HepG2 (cell line): ENCODE results near the gene GNA12. TPM values are rescaled to one million over a fixed set of nuclear protein-coding genes. Genes with fewer than 3 reads are reported as not detected.

Experiments
- FOSL1 ChIP-seq: sonication (generic); formaldehyde crosslinking; IDR thresholded peaks from 2 replicates; pipeline ENCODE4 v1.9.0; 2021; ENCODE audit warnings: missing genetic modification reagents, borderline replicate concordance
- GABPA ChIP-seq, 2 experiments: IDR thresholded peaks; 2 replicates each; pipeline ENCODE4 v1.6.1; 2011 to 2016; ENCODE audit warnings: low read depth in 2 of 2, low read length in 1 of 2, missing biosample characterization in 1 of 2, missing genetic modification characterization in 1 of 2
- HIVEP1 ChIP-seq: sonication (generic); formaldehyde crosslinking; IDR thresholded peaks from 2 replicates; pipeline ENCODE4 v1.4.0; 2020; ENCODE audit warnings: mild to moderate bottlenecking, missing genetic modification reagents
- HMGA1 ChIP-seq: sonication (generic); formaldehyde crosslinking; conservative IDR thresholded peaks from 2 replicates; pipeline ENCODE4 v1.4.0; 2020; ENCODE audit warnings: missing genetic modification reagents
- HNRNPLL ChIP-seq: fragments of 200-400 bp; formaldehyde crosslinking; IDR thresholded peaks from 2 replicates; pipeline ENCODE4 v1.6.1; 2017; ENCODE audit warnings: mild to moderate bottlenecking, low read depth, low read length; ENCODE audit not compliant: poor library complexity, severe bottlenecking
- JUNB ChIP-seq: sonication (generic); formaldehyde crosslinking; IDR thresholded peaks from 2 replicates; pipeline ENCODE4 v1.8.0; 2022; ENCODE audit warnings: missing genetic modification reagents, mild to moderate bottlenecking, borderline replicate concordance
- KDM3A ChIP-seq: IDR thresholded peaks from 2 replicates; pipeline ENCODE4 v1.6.1; 2018; ENCODE audit warnings: low read depth, missing compliant biosample characterization
- KLF12 ChIP-seq: sonication (generic); formaldehyde crosslinking; IDR thresholded peaks from 2 replicates; pipeline ENCODE4 v1.4.0; 2020; ENCODE audit warnings: missing genetic modification reagents, borderline replicate concordance
- KLF9 ChIP-seq: IDR thresholded peaks from 2 replicates; pipeline ENCODE4 v1.6.1; 2016; ENCODE audit warnings: low read depth
- KMT2A ChIP-seq: sonication (generic); formaldehyde crosslinking; IDR thresholded peaks from 2 replicates; pipeline ENCODE4 v1.4.0; 2020; ENCODE audit warnings: missing genetic modification reagents
- NPAS2 ChIP-seq: sonication (generic); formaldehyde crosslinking; IDR thresholded peaks from 2 replicates; pipeline ENCODE4 v1.8.0; 2022; ENCODE audit warnings: mild to moderate bottlenecking, missing genetic modification reagents, borderline replicate concordance
- NR3C1 ChIP-seq: sonication (generic); formaldehyde crosslinking; IDR thresholded peaks from 2 replicates; pipeline ENCODE4 v1.4.0; 2020; ENCODE audit warnings: missing genetic modification reagents
- POLR2AphosphoS2 ChIP-seq: IDR thresholded peaks from 2 replicates; pipeline ENCODE4 v1.6.1; 2011; ENCODE audit warnings: low read depth, low read length, improper control_type of control experiment
- PTBP1 ChIP-seq: fragments of 200-400 bp; formaldehyde crosslinking; IDR thresholded peaks from 2 replicates; pipeline ENCODE4 v1.6.1; 2018; ENCODE audit warnings: low read length, low read depth; ENCODE audit not compliant: poor library complexity, severe bottlenecking
- YY1 ChIP-seq: IDR thresholded peaks from 2 replicates; pipeline ENCODE4 v1.6.1; 2011; ENCODE audit warnings: low read length, low read depth, moderate library complexity, mild to moderate bottlenecking; ENCODE audit not compliant: insufficient read depth, insufficient replicate concordance
- ZNF260 ChIP-seq: sonication (generic); formaldehyde crosslinking; IDR thresholded peaks from 2 replicates; pipeline ENCODE4 v1.4.0; 2020; ENCODE audit warnings: missing genetic modification reagents, low read depth, mild to moderate bottlenecking, borderline replicate concordance
- ZNF761 ChIP-seq: sonication (generic); formaldehyde crosslinking; conservative IDR thresholded peaks from 2 replicates; pipeline ENCODE4 v1.4.0; 2020; ENCODE audit warnings: mild to moderate bottlenecking, missing genetic modification reagents
- ZNF788 ChIP-seq: sonication (generic); formaldehyde crosslinking; IDR thresholded peaks from 2 replicates; pipeline ENCODE4 v1.5.0; 2020; ENCODE audit warnings: mild to moderate bottlenecking, missing genetic modification reagents, borderline replicate concordance
- polyA plus RNA-seq, 8 experiments: library from polyadenylated mRNA; depleted of rRNA in 3 of 8; stranded (reverse) in 7 of 8; unstranded in 1 of 8; fragments of >200 nt; fragmentation: Illumina TruSeq in 4 of 8; extraction: Trizol in 4 of 8; gene quantifications; 2 replicates each; pipeline versions ENCODE4 v1.2.1 to v1.2.3, GENCODE V29; 2011 to 2016; ENCODE audit warnings: low read depth in 4 of 8, missing spikeins in 1 of 8, mixed read lengths in 1 of 8; ENCODE audit not compliant: insufficient read depth in 1 of 8
- total RNA-seq, 5 experiments: library from RNA; depleted of rRNA; stranded (reverse); fragments of >200 nt; fragmentation: Illumina TruSeq; extraction: Trizol; gene quantifications; 2 replicates each; pipeline ENCODE4 v1.2.3, GENCODE V29; 2016; ENCODE audit warnings: low read depth in 1 of 5
- TF ChIP-seq, protein P1 (sequence below): sonication (generic); formaldehyde crosslinking; IDR thresholded peaks from 2 replicates; pipeline ENCODE4 v1.9.0; 2022; ENCODE audit warnings: missing genetic modification reagents, mild to moderate bottlenecking, borderline replicate concordance
- TF ChIP-seq, protein P2 (sequence below): sonication (generic); formaldehyde crosslinking; IDR thresholded peaks from 2 replicates; pipeline ENCODE4 v1.5.1; 2020; ENCODE audit warnings: mild to moderate bottlenecking, moderate library complexity, missing genetic modification reagents
- TF ChIP-seq, protein P3 (sequence below): IDR thresholded peaks from 2 replicates; pipeline ENCODE4 v1.6.1; 2016; ENCODE audit warnings: low read depth, borderline replicate concordance
- TF ChIP-seq, protein P4 (sequence below): sonication (generic); formaldehyde crosslinking; conservative IDR thresholded peaks from 2 replicates; pipeline ENCODE4 v1.4.0; 2020; ENCODE audit warnings: missing genetic modification reagents
- TF ChIP-seq, protein P5 (sequence below): sonication (generic); formaldehyde crosslinking; IDR thresholded peaks from 2 replicates; pipeline ENCODE4 v1.4.0; 2020; ENCODE audit warnings: missing genetic modification reagents

The GNA12 gene
- total and polyA plus RNA-seq, 2 of the 13 experiments (the other 11 are each of a cell fraction or from before 2014, with no cell fraction given): 16.2 to 50.9 TPM

DNA sequence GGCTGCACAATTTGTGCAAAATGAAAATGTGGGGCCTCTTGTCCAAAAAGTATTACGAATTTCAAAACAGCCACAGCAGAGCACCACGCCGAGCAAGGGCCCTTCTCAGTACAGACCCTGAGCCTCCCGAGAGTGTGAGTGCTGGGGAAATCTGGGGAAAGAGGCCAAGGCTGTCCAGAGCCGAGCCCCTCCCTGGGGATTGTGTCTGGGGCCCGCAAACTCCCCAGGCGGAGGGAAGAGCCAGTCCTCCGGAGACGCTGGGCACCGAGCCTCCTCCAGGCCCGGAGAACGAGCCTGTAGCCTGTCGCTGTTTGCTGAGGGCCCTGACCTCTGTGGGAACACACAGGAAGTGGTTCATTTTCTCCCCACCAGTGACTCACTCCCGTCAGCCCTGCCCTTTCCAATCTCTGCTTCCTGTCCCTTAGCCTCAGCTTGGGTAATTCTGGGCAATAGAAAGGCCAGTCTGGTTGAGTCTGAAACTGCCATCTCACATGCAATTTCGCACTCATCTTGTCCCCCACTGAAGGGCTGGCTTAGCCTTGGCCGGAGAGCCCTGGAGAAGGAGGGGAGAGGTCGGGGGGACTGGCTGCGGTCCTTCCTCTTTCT is 19.5 kb upstream of the GNA12 start (continued):
- TF ChIP-seq, protein P1, sequence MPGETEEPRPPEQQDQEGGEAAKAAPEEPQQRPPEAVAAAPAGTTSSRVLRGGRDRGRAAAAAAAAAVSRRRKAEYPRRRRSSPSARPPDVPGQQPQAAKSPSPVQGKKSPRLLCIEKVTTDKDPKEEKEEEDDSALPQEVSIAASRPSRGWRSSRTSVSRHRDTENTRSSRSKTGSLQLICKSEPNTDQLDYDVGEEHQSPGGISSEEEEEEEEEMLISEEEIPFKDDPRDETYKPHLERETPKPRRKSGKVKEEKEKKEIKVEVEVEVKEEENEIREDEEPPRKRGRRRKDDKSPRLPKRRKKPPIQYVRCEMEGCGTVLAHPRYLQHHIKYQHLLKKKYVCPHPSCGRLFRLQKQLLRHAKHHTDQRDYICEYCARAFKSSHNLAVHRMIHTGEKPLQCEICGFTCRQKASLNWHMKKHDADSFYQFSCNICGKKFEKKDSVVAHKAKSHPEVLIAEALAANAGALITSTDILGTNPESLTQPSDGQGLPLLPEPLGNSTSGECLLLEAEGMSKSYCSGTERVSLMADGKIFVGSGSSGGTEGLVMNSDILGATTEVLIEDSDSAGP (CRISPR knock-in tag): peak; percentile 86
- TF ChIP-seq KDM3A (CRISPR knock-in tag): no peak; the same call in 1 of the 2 replicates
- TF ChIP-seq HNRNPLL: no peak
- peak; percentile 77 for TF ChIP-seq GABPA (IDR thresholded peaks at IDR 0.05; ENCODE audit: low read depth, low read length)
- TF ChIP-seq GABPA (CRISPR knock-in tag; IDR thresholded peaks at IDR 0.05; ENCODE audit: low read depth): peak; percentile 93
- no peak for TF ChIP-seq ZNF761 (CRISPR knock-in tag)
- no peak for TF ChIP-seq ZNF260 (CRISPR knock-in tag)
- no peak for TF ChIP-seq HMGA1
- TF ChIP-seq, protein P2, sequence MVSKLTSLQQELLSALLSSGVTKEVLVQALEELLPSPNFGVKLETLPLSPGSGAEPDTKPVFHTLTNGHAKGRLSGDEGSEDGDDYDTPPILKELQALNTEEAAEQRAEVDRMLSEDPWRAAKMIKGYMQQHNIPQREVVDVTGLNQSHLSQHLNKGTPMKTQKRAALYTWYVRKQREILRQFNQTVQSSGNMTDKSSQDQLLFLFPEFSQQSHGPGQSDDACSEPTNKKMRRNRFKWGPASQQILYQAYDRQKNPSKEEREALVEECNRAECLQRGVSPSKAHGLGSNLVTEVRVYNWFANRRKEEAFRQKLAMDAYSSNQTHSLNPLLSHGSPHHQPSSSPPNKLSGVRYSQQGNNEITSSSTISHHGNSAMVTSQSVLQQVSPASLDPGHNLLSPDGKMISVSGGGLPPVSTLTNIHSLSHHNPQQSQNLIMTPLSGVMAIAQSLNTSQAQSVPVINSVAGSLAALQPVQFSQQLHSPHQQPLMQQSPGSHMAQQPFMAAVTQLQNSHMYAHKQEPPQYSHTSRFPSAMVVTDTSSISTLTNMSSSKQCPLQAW (CRISPR knock-in tag): peak; percentile 14; the same call in 1 of the 2 replicates
- TF ChIP-seq NPAS2 (CRISPR knock-in tag): no peak
- TF ChIP-seq, protein P3, sequence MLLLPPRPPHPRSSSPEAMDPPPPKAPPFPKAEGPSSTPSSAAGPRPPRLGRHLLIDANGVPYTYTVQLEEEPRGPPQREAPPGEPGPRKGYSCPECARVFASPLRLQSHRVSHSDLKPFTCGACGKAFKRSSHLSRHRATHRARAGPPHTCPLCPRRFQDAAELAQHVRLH: peak; percentile 63; the same call in 1 of the 2 replicates
- TF ChIP-seq POLR2AphosphoS2: no peak
- no peak for TF ChIP-seq NR3C1 (CRISPR knock-in tag)
- TF ChIP-seq ZNF788 (CRISPR knock-in tag): peak; percentile 61; the same call in 1 of the 2 replicates
- peak; percentile 62 for TF ChIP-seq YY1
- peak; percentile 87 for TF ChIP-seq FOSL1
- TF ChIP-seq KLF12: 0 out of 2 replicates have a peak, but pooled peaks have one; percentile 41
- peak; percentile 81 for TF ChIP-seq JUNB (CRISPR knock-in tag)
- TF ChIP-seq HIVEP1 (CRISPR knock-in tag): no peak
- TF ChIP-seq KLF9 (CRISPR knock-in tag): no peak
- TF ChIP-seq, protein P4, sequence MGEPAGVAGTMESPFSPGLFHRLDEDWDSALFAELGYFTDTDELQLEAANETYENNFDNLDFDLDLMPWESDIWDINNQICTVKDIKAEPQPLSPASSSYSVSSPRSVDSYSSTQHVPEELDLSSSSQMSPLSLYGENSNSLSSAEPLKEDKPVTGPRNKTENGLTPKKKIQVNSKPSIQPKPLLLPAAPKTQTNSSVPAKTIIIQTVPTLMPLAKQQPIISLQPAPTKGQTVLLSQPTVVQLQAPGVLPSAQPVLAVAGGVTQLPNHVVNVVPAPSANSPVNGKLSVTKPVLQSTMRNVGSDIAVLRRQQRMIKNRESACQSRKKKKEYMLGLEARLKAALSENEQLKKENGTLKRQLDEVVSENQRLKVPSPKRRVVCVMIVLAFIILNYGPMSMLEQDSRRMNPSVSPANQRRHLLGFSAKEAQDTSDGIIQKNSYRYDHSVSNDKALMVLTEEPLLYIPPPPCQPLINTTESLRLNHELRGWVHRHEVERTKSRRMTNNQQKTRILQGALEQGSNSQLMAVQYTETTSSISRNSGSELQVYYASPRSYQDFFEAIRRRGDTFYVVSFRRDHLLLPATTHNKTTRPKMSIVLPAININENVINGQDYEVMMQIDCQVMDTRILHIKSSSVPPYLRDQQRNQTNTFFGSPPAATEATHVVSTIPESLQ (CRISPR knock-in tag): no peak
- TF ChIP-seq, protein P5, sequence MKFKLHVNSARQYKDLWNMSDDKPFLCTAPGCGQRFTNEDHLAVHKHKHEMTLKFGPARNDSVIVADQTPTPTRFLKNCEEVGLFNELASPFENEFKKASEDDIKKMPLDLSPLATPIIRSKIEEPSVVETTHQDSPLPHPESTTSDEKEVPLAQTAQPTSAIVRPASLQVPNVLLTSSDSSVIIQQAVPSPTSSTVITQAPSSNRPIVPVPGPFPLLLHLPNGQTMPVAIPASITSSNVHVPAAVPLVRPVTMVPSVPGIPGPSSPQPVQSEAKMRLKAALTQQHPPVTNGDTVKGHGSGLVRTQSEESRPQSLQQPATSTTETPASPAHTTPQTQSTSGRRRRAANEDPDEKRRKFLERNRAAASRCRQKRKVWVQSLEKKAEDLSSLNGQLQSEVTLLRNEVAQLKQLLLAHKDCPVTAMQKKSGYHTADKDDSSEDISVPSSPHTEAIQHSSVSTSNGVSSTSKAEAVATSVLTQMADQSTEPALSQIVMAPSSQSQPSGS (CRISPR knock-in tag): no peak
- TF ChIP-seq PTBP1: peak; percentile 34
- TF ChIP-seq KMT2A (CRISPR knock-in tag): peak; percentile 55; the same call in 1 of the 2 replicates
